ENCODE measurements around the gene ATP1A2.
A peak's percentile ranks its signal among the peaks of the same experiment; 100 is the strongest.

The ATP1A2 gene

GRCh38 chr1:160159846-160160245, 44.3 kb downstream of the ATP1A2 start:
- DNase-seq (no peak), ATAC-seq (replicated peaks) (no peak)
- H3K27me3 Mint-ChIP-seq, result peaks cover 9 to 64% of the 10 kb centered on the region in 2 donors
- no peaks in the 10 kb centered on the region for H3K4me1 Mint-ChIP-seq (ENCODE audit: low read depth in 2 of 2)
- no peaks in the 10 kb centered on the region for H3K9me3 Mint-ChIP-seq
- H3K27ac Mint-ChIP-seq, result no peak overlapping the region
- no peaks in the 10 kb centered on the region for H3K36me3 Mint-ChIP-seq (ENCODE audit: insufficient read depth)
- H3K4me3 Mint-ChIP-seq, result no peak overlapping the region

- Mint-ChIP-seq H3K9me3 (no peaks in the 10 kb centered on the region), H3K27me3 (peaks cover 13 to 69% of the 10 kb centered on the region in 2 donors), H3K36me3 (ENCODE audit: insufficient read depth) (no peaks in the 10 kb centered on the region), H3K27ac (no peak overlapping the region), H3K4me3 (no peak overlapping the region), H3K4me1 (ENCODE audit: low read depth in 2 of 2) (no peaks in the 10 kb centered on the region)
- DNase-seq (no peak), ATAC-seq (replicated peaks) (no peak)
Observed at GRCh38 chr1:160161965-160162705, 46.6 kb downstream of the ATP1A2 start.

DNA sequence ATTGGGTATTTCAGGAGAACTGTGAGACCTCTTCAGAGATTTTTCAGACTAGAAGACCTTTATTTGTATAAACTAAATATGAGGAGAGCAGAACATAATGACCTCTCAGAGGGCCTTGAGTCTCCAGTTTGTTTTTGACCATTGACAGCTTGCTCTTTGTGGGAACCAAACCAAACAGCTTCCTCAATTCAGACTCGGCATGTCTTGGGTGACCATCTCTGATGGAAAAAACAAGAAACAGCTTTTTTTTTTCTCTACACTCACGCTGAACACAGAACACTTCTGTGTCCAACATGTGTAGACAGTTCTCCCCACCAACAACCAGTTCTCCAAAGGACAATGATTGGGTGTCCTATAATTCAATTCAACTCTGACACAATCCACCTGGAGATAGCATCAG, 47.4 kb downstream of the ATP1A2 start:
- DNase-seq, result no peak
- Mint-ChIP-seq H3K27me3 (peaks cover 19 to 75% of the 10 kb centered on the region in 2 donors), H3K27ac (peak overlapping the region in 1 of 2 donors; percentile 26), H3K36me3 (ENCODE audit: insufficient read depth) (no peaks in the 10 kb centered on the region), H3K9me3 (no peaks in the 10 kb centered on the region), H3K4me3 (no peak overlapping the region), H3K4me1 (ENCODE audit: low read depth in 2 of 2) (no peaks in the 10 kb centered on the region)
- ATAC-seq (replicated peaks), result no peak

DNA sequence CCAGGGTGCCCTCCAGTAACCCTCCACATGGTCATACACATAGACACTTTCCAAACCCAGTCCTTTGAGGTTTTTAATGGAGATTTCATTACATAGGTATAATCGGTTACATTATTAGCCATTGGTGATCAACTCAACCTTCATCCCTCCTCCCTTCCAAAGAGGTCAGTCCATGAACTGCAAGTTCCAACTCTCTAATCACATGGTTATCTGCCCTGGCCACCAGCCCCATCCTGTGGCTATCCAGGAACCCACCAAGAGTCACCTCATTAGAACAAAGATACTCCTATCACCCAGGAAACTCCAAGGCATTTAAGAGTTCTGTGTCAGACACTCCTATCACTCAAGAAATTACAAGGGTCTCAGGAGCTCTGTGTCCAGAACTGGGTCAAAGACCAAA, 48.1 kb downstream of the ATP1A2 start:
- DNase-seq (no peak), ATAC-seq (replicated peaks) (no peak)
- no peak overlapping the region for H3K4me3 Mint-ChIP-seq
- no peaks in the 10 kb centered on the region for H3K36me3 Mint-ChIP-seq (ENCODE audit: insufficient read depth)
- peaks cover 21 to 68% of the 10 kb centered on the region in 2 donors for H3K27me3 Mint-ChIP-seq
- H3K27ac Mint-ChIP-seq, result peak overlapping the region in 1 of 2 donors; percentile 26
- no peaks in the 10 kb centered on the region for H3K9me3 Mint-ChIP-seq
- no peaks in the 10 kb centered on the region for H3K4me1 Mint-ChIP-seq (ENCODE audit: low read depth in 2 of 2)

GRCh38 chr1:160164121-160164520, 48.6 kb downstream of the ATP1A2 start:
- H3K9me3 Mint-ChIP-seq, result no peaks in the 10 kb centered on the region
- H3K27ac Mint-ChIP-seq, result no peak overlapping the region
- H3K4me3 Mint-ChIP-seq, result no peak overlapping the region
- DNase-seq, result no peak
- peaks cover 21 to 63% of the 10 kb centered on the region in 2 donors for H3K27me3 Mint-ChIP-seq
- no peak for ATAC-seq (replicated peaks)
- H3K4me1 Mint-ChIP-seq (ENCODE audit: low read depth in 2 of 2), result peaks cover 0 to under 1% of the 10 kb centered on the region in 2 donors
- H3K36me3 Mint-ChIP-seq (ENCODE audit: insufficient read depth), result no peaks in the 10 kb centered on the region

GRCh38 chr1:160166166-160166868, 50.8 kb downstream of the ATP1A2 start:
- H3K27me3 Mint-ChIP-seq, result peaks cover 24 to 61% of the 10 kb centered on the region in 2 donors
- H3K27ac Mint-ChIP-seq, result no peak overlapping the region
- DNase-seq, result no peak

DNA sequence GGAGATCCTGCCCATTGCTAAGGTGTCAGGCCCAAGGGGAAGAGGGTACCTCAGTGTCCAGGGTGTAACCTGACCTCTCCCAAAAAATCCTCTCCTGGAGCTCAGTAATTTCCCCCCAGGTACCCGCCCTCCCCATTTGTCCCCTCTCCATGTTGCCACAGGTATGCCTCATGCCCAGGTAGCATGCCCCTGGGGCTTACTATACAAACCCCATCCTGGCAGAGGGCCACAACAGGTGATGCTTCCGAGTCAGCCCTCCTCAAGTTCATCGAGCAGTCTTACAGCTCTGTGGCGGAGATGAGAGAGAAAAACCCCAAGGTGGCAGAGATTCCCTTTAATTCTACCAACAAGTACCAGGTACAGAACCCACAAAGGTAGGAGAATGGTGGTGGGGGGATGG, 51.5 kb downstream of the ATP1A2 start:
- no peak for ATAC-seq (replicated peaks)
- peaks cover 30 to 64% of the 10 kb centered on the region in 2 donors for H3K27me3 Mint-ChIP-seq
- no peak overlapping the region for H3K4me3 Mint-ChIP-seq
- no peak overlapping the region for H3K27ac Mint-ChIP-seq
- no peaks in the 10 kb centered on the region for H3K36me3 Mint-ChIP-seq (ENCODE audit: insufficient read depth)
- no peaks in the 10 kb centered on the region for H3K9me3 Mint-ChIP-seq
- DNase-seq, result no peak
- peaks cover 7% of the 10 kb centered on the region in 2 donors for H3K4me1 Mint-ChIP-seq (ENCODE audit: low read depth in 2 of 2)

More at GRCh38 chr1:160166166-160166868, 50.8 kb downstream of the ATP1A2 start:
- H3K36me3 Mint-ChIP-seq (ENCODE audit: insufficient read depth), result no peaks in the 10 kb centered on the region
- H3K4me3 Mint-ChIP-seq, result no peak overlapping the region
- ATAC-seq (replicated peaks), result no peak
- peaks cover 7% of the 10 kb centered on the region in 2 donors for H3K4me1 Mint-ChIP-seq (ENCODE audit: low read depth in 2 of 2)
- H3K9me3 Mint-ChIP-seq, result no peaks in the 10 kb centered on the region

DNA sequence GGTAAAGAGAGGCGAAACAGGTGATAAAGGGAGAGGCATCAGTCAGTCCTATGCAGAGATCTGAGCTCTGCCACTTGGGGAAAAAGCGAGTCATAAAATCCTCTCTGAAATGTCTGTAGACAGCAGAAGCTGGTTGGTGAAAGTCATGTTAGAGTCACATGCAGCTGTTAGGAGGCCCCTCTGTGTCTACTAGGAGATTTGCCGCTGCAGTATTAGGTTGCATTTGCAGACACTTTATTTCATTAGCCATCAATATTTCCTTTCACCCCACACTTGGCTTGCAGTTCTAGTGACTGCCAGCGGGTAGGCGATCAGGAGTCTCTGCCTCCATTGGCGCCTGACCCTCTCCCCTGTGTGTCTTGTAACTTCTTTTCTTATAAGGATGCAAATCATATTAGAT, 52.0 kb downstream of the ATP1A2 start:
- Mint-ChIP-seq H3K4me3 (no peak overlapping the region), H3K4me1 (ENCODE audit: low read depth in 2 of 2) (peaks cover 7% of the 10 kb centered on the region in 2 donors)

DNA sequence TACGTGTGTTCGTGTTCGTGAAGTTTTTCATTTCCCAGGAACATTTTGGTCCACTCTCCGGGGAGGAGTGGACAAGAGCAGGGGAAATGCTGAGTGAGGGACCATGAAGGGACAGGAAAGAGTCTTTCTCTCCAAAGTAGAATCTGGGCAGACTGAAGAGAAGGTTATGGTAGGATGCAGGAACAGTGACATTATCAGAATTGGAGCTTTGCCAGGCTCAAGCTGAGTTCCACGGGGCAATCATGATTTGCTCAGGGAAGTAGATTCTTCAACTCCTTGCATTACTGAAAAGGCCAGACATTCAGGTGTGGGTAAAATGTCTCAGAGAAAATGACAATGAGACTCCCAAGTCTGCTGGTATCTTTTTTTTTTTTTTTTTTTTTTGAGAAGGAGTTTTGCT, 52.5 kb downstream of the ATP1A2 start:
- Mint-ChIP-seq H3K36me3 (ENCODE audit: insufficient read depth) (no peaks in the 10 kb centered on the region), H3K4me3 (no peak overlapping the region), H3K27me3 (peaks cover 40 to 72% of the 10 kb centered on the region in 2 donors), H3K27ac (no peak overlapping the region), H3K4me1 (ENCODE audit: low read depth in 2 of 2) (peaks cover 7% of the 10 kb centered on the region in 2 donors), H3K9me3 (no peaks in the 10 kb centered on the region)
- ATAC-seq (replicated peaks) (no peak), DNase-seq (no peak)

More for the DNA sequence above, 52.0 kb downstream of the ATP1A2 start:
- ATAC-seq (replicated peaks), result no peak
- Mint-ChIP-seq H3K27ac (no peak overlapping the region), H3K36me3 (ENCODE audit: insufficient read depth) (no peaks in the 10 kb centered on the region), H3K9me3 (no peaks in the 10 kb centered on the region), H3K27me3 (peaks cover 35 to 69% of the 10 kb centered on the region in 2 donors)
- no peak for DNase-seq

- no peak for DNase-seq
- no peaks in the 10 kb centered on the region for H3K9me3 Mint-ChIP-seq
- H3K27ac Mint-ChIP-seq, result no peak overlapping the region
- peaks cover 48 to 72% of the 10 kb centered on the region in 2 donors for H3K27me3 Mint-ChIP-seq
- no peak for ATAC-seq (replicated peaks)
- no peak overlapping the region for H3K4me3 Mint-ChIP-seq
- no peaks in the 10 kb centered on the region for H3K36me3 Mint-ChIP-seq (ENCODE audit: insufficient read depth)
- H3K4me1 Mint-ChIP-seq (ENCODE audit: low read depth in 2 of 2), result peaks cover 7% of the 10 kb centered on the region in 2 donors
Observed at GRCh38 chr1:160168609-160169369, 53.2 kb downstream of the ATP1A2 start.

DNA sequence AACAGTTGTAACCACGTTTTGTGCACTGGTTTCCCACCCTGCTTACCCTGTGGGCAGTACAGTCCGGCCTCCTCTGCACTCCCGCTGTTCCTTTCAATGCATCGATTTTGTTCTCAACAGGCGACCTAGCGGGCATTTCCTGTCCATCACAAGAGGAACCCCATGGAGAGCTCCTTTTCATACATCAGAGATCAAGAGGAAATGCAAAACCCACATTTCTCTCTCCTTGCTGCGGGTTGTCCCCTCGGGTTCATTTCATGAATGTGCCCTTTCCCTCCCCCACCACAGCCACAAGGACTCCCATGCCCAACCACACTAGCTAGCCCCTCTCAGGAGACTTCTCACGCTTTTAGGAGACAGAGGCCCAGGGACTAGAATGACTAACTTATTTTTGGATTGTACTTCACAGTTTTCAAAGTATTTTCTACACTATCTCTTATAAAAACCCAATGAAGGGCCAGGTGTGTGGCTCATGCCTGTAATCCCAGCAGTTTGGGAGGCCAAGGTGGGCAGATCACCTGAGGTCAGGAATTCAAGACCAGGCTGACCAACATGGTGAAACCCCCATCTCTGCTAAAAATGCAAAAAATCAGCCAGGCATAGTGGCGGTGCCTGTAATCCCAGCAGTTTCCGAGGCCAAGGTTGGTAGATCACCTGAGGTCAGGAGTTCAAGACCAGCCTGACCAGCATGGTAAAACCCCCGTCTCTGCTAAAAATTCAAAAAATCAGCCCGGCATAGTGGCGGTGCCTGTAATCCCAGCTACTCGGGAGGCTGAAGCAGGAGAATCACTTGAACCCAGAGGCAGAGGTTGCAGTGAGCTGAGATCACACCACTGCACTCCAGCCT, 54.2 kb downstream of the ATP1A2 start:
- H3K4me3 Mint-ChIP-seq, result no peak overlapping the region

GRCh38 chr1:160171354-160171753, 55.8 kb downstream of the ATP1A2 start:
- DNase-seq (no peak), ATAC-seq (replicated peaks) (no peak)
- Mint-ChIP-seq H3K4me1 (ENCODE audit: low read depth in 2 of 2) (peaks cover 7% of the 10 kb centered on the region in 2 donors), H3K4me3 (no peak overlapping the region), H3K36me3 (ENCODE audit: insufficient read depth) (no peaks in the 10 kb centered on the region), H3K9me3 (no peaks in the 10 kb centered on the region), H3K27ac (no peak overlapping the region), H3K27me3 (peaks cover 46 to 63% of the 10 kb centered on the region in 2 donors)

More for the DNA sequence above, 54.2 kb downstream of the ATP1A2 start:
- ATAC-seq (replicated peaks) (peak; percentile 19), DNase-seq (no peak)
- peaks cover 51 to 72% of the 10 kb centered on the region in 2 donors for H3K27me3 Mint-ChIP-seq
- H3K36me3 Mint-ChIP-seq (ENCODE audit: insufficient read depth), result no peaks in the 10 kb centered on the region
- H3K9me3 Mint-ChIP-seq, result no peaks in the 10 kb centered on the region
- H3K27ac Mint-ChIP-seq, result no peak overlapping the region
- H3K4me1 Mint-ChIP-seq (ENCODE audit: low read depth in 2 of 2), result peaks cover 7% of the 10 kb centered on the region in 2 donors

DNA sequence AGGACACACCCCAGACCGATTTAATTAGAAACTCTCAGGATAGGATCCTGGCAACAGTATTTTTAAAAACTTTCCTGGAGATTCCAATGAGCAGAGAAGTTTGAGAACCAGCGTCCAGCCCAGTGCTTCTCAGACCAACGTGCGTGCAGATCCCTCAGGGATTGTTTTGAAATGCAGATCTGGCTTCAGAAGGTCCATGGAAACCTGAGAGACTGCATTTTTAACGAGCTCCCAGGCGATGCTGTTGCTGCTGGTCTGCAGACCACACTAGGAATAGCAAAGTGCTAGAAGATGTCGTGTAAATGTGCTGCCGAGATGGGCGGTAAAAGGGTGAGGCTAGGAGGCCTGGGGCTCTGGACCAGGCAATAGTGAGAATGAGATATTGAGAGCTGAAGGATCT, 56.4 kb downstream of the ATP1A2 start:
- H3K36me3 Mint-ChIP-seq (ENCODE audit: insufficient read depth), result no peaks in the 10 kb centered on the region
- H3K4me1 Mint-ChIP-seq (ENCODE audit: low read depth in 2 of 2), result peaks cover 7% of the 10 kb centered on the region in 2 donors
- H3K27me3 Mint-ChIP-seq, result peaks cover 41 to 57% of the 10 kb centered on the region in 2 donors
- ATAC-seq (replicated peaks), result no peak
- no peak for DNase-seq
- H3K4me3 Mint-ChIP-seq, result no peak overlapping the region
- H3K27ac Mint-ChIP-seq, result no peak overlapping the region
- no peaks in the 10 kb centered on the region for H3K9me3 Mint-ChIP-seq

All from effector memory CD8-positive, alpha-beta T cell (primary cell).